ENCODE data around the gene UGT1A6. TPM values are rescaled to one million over a fixed set of nuclear protein-coding genes. Genes with fewer than 3 reads are reported as not detected.

Gene UGT1A6
- polyA plus RNA-seq, 1 of the 3 experiments (the other 2 are of a cell fraction) = not detected

- no peak within 1 kb of the TSS for H3K9ac ChIP-seq
- no peaks in the 10 kb centered on the region for H4K20me1 ChIP-seq (ENCODE audit: insufficient read depth)
- H3K27me3 ChIP-seq (ENCODE audit: insufficient read depth) = no peaks in the 10 kb centered on the region
- H3K4me2 ChIP-seq = no peak within 1 kb of the TSS
- no peaks in the 10 kb centered on the region for H3F3A ChIP-seq (replicated peaks; ENCODE audit: insufficient read depth)
- H3K36me3 ChIP-seq (replicated peaks in 1 of 2; ENCODE audit: control insufficient read depth in 1 of 2, insufficient read depth in 2 of 2, low read length in 1 of 2) = no peaks in the 10 kb centered on the region
- no peaks in the 10 kb centered on the region for H3K79me2 ChIP-seq (ENCODE audit: insufficient read depth)
- H3K4me1 ChIP-seq (ENCODE audit: control insufficient read depth in 1 of 2, insufficient read depth in 2 of 2, low read depth in 1 of 2, low read length in 1 of 2) = no peaks in the 10 kb centered on the region
- no peak within 1 kb of the TSS for H2AFZ ChIP-seq (ENCODE audit: low read depth)
- DNase-seq = no peak
- H3K9me2 ChIP-seq = no peaks in the 10 kb centered on the region
- no peaks in the 10 kb centered on the region for H3K9me3 ChIP-seq
- no peak within 1 kb of the TSS for H3K4me3 ChIP-seq (ENCODE audit: low read depth in 2 of 2, low read length in 1 of 2)
- WGBS (ENCODE audit: low lambda C conversion rate) = 36% methylated on average over 5 of the region's 5 CpGs
- POLR2A ChIA-PET = no interaction called here
- CTCF ChIA-PET = no interaction called here
- no peak within 1 kb of the TSS for H3K27ac ChIP-seq (ENCODE audit: low read depth in 2 of 2, low read length in 1 of 2)
- TF ChIP-seq RCOR1 (IDR thresholded peaks at IDR 0.05; ENCODE audit: low read length) = no peak
- TF ChIP-seq JUND (IDR thresholded peaks at IDR 0.05) = no peak
- no peak for TF ChIP-seq CTCF (IDR thresholded peaks at IDR 0.05)
These were observed 21.2 kb upstream of the UGT1A6 start, which contains the start of gene UGT1A9 for GRCh38 chr2:233671290-233672161. Gene UGT1A9 (plus strand): TSS chr2:233671898. CDS start chr2:233671935, 37 bp downstream.

DNA sequence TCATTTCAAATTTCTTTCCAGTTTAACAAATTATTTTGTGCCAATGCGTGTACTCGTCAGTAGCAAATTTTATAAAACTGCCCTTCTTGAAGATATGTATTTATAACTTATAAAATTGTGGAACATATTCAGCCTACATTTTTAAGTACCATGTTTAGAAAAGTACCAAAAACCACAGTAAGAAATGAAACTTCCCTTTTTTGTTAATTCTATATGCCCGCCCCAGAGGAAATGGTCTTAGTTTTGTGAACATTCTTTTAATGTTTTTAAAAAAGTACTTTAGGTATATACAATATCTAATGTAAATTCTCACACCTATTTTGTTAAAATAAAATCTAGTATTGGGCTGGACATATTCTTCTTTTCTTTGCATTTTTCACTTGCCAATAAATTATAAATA is 19.8 kb upstream of the UGT1A6 start:
- no peak overlapping the region for H3K9ac ChIP-seq
- no peaks in the 10 kb centered on the region for H3K36me3 ChIP-seq (replicated peaks in 1 of 2; ENCODE audit: control insufficient read depth in 1 of 2, insufficient read depth in 2 of 2, low read length in 1 of 2)
- no peak overlapping the region for H3K4me2 ChIP-seq
- no peak overlapping the region for H3K4me3 ChIP-seq (ENCODE audit: low read depth in 2 of 2, low read length in 1 of 2)
- ChIA-PET CTCF (no interaction called here), POLR2A (no interaction called here)
- no peak overlapping the region for H3K27ac ChIP-seq (ENCODE audit: low read depth in 2 of 2, low read length in 1 of 2)
- H3K4me1 ChIP-seq (ENCODE audit: control insufficient read depth in 1 of 2, insufficient read depth in 2 of 2, low read depth in 1 of 2, low read length in 1 of 2) = no peaks in the 10 kb centered on the region
- no peaks in the 10 kb centered on the region for H3F3A ChIP-seq (replicated peaks; ENCODE audit: insufficient read depth)
- TF ChIP-seq REST (IDR thresholded peaks at IDR 0.05; ENCODE audit: low read depth, low read length) (no peak), YY1 (IDR thresholded peaks at IDR 0.05; ENCODE audit: low read depth) (no peak), MXI1 (IDR thresholded peaks at IDR 0.05; ENCODE audit: low read depth, low read length) (no peak), GABPA (IDR thresholded peaks at IDR 0.05; ENCODE audit: low read depth) (no peak), RFX5 (IDR thresholded peaks at IDR 0.05; ENCODE audit: low read length) (no peak), SMC3 (IDR thresholded peaks at IDR 0.05; ENCODE audit: low read depth, low read length) (no peak), EZH2phosphoT487 (IDR thresholded peaks at IDR 0.05; ENCODE audit: borderline replicate concordance, low read depth) (no peak), ELF1 (IDR thresholded peaks at IDR 0.05) (no peak), PBX3 (IDR thresholded peaks at IDR 0.05) (no peak), MEF2A (IDR thresholded peaks at IDR 0.05; ENCODE audit: borderline replicate concordance, low read depth) (no peak), TAF1 (IDR thresholded peaks at IDR 0.05; ENCODE audit: borderline replicate concordance, low read depth, low read length) (no peak), FOXM1 (IDR thresholded peaks at IDR 0.05; ENCODE audit: low read depth) (no peak), FOSL2 (IDR thresholded peaks at IDR 0.05; ENCODE audit: borderline replicate concordance, low read depth) (no peak), GATA2 (CRISPR knock-in tag; IDR thresholded peaks at IDR 0.05) (no peak), RXRA (IDR thresholded peaks at IDR 0.05; ENCODE audit: borderline replicate concordance, low read depth) (no peak), RCOR1 (IDR thresholded peaks at IDR 0.05; ENCODE audit: low read length) (no peak), TEAD4 (IDR thresholded peaks at IDR 0.05; ENCODE audit: borderline replicate concordance, insufficient read depth) (no peak)
- TF ChIP-seq, protein P1, sequence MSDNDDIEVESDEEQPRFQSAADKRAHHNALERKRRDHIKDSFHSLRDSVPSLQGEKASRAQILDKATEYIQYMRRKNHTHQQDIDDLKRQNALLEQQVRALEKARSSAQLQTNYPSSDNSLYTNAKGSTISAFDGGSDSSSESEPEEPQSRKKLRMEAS (IDR thresholded peaks at IDR 0.05; ENCODE audit: low read depth) = no peak
- WGBS (ENCODE audit: low lambda C conversion rate) = 75% methylated on average over 3 of the region's 3 CpGs
- no peaks in the 10 kb centered on the region for H3K9me3 ChIP-seq
- no peak for DNase-seq
- no peak overlapping the region for H2AFZ ChIP-seq (ENCODE audit: low read depth)
- no peaks in the 10 kb centered on the region for H3K27me3 ChIP-seq (ENCODE audit: insufficient read depth)
- no peaks in the 10 kb centered on the region for H4K20me1 ChIP-seq (ENCODE audit: insufficient read depth)
- H3K79me2 ChIP-seq (ENCODE audit: insufficient read depth) = no peaks in the 10 kb centered on the region
- no peaks in the 10 kb centered on the region for H3K9me2 ChIP-seq

Data from SK-N-SH (cell line).